HG03025 (cell line): ENCODE data around the gene FAM83D.
A peak's percentile ranks its signal among the peaks of the same experiment; 100 is the strongest.

Source experiments
- ATAC-seq: cut with Tn5 transposase; IDR thresholded peaks from one replicate; pipeline ENCODE4 v1.9.1; 2021; ENCODE audit warnings: mild to moderate bottlenecking, moderate library complexity; ENCODE audit not compliant: unreplicated experiment, low FRiP score

The FAM83D gene

DNA sequence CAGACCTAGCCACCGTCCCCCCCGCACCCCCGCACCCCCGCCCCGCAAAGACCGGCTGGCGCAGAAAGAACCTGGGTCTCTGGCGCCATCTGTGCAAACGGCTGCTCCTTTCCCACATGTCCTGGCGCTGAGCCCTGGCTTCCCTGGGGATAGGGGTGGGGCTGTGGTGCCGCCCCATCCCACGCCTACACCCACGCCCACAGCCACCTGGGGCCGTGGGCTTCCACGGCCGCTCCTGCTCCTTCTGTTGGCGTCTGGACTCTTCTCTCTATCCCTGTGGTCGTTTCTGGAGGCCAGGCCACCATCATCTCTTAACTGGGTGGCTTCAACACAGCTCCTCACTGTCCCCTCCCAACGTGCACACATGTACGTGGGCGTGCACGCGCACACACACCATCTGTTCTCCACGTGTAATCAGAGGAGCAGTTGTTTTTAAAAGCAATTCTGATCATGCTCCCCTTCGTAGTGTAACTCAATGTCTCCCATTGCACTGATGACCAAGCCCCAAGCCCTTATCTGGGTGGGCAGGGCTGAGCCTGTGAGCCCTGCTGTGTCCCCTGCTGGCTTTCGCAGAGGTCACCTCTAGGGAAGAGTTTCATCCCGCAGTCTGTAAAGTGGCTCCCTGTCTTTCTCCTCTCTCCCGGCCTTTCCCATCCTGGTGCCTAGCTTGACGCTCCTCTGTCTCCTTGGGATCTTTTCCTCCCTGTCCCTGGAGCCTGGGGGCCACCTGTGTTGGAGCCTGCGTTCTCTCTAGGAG lies 31.9 kb upstream of the FAM83D start:
- ATAC-seq: no peak

DNA sequence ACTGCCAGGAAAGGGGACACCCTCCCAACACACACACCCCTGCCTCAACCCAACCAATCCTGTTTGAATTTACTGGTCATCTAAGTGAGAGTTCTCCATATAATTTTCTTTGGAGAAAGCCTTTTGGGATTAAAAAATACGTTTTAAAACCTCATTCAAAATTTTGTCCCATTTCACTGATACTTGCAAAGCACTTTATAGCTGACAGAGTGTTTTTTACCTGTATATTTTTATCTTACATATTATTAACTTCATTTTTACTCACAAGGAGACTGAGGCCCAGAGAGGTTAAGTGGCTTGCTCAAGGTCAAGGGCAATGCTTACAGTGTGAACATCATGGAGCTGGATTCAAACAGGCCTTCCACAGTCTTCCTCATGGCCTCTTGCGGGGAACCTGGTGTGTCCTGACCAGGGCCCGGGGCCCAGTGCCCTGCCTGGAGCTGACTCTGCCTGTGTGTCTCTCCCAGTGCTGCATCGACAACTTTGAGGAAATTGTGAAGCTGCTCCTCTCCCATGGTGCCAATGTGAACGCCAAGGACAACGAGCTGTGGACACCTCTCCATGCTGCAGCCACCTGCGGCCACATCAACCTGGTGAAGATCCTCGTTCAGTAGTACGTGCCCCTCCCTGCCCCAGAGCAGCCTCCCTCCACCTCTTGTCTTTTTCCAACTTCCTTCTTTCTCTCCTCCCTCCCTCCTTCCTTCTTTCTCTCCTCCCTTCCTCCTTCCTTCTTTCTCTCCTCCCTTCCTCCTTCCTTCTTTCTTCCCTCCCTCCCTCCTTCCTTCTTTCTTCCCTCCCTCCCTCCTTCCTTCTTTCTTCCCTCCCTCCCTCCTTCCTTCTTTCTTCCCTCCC lies 30.9 kb upstream of the FAM83D start:
- ATAC-seq: no peak

DNA sequence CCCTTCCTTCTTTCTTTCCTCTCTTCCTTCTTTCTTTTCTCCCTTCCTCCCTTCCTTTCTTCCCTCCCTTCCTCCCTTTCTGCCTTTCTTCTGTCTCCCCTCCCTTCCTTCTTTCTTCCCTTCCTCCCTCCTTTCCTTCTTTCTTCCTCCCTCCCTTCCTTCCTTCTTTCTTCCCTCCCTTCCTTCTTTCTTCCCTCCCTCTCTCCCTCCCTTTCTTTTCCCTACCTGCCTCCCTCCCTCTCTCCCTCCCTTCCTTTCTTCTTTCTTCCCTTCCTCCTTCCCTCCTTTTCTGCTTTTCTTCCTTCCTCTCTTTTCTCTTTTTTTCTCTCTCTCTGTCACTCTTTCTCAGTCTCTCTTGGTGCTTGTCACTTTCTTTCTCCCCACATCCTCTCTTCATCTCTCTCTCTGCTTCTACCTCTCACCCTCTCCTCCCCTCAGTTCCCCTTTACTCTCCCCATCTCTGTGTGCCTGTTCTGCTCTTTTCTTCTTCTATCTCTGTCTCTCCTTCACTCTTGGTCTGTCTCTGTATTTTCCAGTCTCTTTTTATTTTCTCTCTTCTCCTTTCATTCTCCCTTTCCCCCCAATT lies 30.1 kb upstream of the FAM83D start:
- no peak for ATAC-seq

DNA sequence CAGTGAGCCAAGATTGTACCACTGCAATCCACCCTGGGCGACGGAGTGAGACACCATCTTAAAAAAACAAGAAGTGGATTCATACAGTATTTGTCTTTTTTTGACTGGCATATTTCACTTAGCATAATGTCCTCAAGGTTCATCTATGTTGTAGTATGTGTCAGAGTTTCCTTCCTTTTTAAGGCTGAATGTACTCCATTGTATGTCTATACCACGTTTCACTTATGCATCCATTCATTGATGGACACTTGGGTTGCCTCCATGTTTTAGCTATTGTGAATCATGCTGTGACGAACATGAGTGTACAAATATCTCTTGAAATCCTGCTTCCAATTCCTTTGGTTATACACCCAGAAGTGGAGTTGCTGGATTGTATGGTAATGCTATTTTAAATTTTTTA lies 28.9 kb upstream of the FAM83D start:
- no peak for ATAC-seq

GRCh38 chr20:38900606-38901005 lies 25.6 kb upstream of the FAM83D start:
- ATAC-seq: no peak

DNA sequence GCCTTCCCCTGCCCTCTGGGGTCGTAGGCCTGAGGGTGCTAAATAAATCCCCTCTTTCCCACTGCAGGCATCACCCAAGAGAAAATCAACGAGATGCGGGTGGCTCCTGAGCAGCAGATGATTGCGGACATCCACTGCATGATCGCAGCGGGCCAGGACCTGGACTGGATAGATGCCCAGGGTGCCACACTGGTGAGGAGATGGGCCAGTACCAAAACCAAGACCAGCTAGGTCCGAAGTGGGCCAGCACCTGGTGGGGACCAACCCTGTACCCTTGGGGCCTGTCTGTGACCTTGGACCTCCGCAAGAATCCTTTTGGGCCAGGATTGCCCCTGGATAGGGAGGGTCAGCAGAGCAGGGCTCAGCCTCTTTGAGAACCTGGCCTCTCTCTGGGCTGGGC lies 23.6 kb upstream of the FAM83D start:
- ATAC-seq: no peak

DNA sequence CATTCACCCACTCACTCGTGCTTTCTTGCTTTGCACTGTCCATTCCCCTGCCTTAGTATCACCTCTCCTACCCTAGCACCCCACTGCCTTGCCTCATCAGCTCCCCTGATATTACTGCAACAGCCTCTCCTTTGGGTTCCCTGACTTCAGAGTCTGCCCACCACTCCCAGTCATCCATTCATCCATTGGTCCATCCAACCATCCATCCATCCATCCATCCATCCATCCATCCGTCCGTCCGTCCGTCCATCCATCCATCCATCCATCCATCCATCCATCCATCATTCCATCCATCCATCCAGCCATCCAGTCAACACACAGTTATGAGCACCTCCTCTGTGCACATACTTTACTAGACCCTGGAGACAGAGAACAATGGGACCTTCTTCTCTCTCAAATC lies 22.9 kb upstream of the FAM83D start:
- ATAC-seq: no peak

GRCh38 chr20:38905375-38905774 lies 20.8 kb upstream of the FAM83D start:
- no peak for ATAC-seq

DNA sequence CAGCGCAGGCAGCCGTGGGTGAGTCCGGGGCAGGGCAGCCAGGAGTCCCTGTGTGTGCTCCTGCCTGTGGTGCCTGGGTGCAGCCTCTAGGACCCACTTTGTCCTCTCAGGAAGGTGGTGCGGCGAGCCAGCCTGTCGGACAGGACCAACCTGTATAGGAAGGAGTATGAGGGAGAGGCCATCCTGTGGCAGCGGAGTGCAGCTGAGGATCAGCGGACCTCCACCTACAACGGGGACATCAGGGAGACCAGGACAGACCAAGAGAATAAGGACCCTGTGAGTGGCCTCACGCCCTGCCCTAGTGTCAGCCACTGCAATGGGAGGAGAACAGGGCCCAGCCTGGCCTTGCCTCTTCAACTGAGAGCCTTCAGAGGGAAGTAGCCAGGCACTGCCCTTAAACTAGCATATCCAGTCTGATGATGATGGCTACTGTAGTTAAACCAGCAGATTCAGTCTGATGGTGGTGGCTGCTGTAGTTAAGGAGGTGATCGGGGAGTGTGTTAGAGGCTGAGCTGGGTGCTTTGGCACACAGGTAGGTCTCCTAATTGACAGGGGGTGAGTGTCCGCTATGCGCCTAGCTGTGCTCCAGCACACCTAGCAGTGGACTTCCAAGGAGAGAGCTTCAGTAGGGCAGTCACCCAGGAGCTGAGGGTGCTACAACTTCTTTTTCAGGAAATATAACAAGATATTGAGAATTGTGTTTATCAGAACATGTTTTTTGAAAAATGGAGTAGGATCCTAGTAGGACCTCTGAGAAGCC lies 18.1 kb upstream of the FAM83D start:
- ATAC-seq: no peak

- no peak for ATAC-seq
These were observed 10.9 kb upstream of the FAM83D start for GRCh38 chr20:38915355-38915754.

DNA sequence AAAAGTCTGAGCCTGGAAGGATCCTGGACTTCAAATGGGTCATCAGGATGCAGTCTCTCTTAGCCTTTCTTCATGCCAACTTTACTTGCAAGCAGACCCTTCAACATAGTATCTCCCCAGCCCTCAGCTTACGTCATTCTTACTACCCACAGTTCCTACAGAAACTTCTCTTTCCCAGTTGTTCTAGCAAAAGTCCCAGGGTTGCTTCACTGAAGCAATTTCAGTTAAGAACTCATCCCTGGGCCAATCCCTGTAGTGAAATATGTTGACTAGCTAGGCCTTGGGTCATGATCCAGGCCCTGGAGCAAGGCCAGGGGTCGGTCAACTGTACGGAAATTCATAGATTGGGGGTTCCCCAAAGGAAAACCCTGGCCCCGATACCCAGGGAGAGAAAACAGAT lies 8.6 kb upstream of the FAM83D start:
- no peak for ATAC-seq

- ATAC-seq: no peak
These were observed 8.0 kb upstream of the FAM83D start for GRCh38 chr20:38918172-38918571.

- ATAC-seq: no peak
These were observed 6.5 kb upstream of the FAM83D start for GRCh38 chr20:38919683-38920082.

GRCh38 chr20:38920411-38920810 lies 5.8 kb upstream of the FAM83D start:
- ATAC-seq: no peak

DNA sequence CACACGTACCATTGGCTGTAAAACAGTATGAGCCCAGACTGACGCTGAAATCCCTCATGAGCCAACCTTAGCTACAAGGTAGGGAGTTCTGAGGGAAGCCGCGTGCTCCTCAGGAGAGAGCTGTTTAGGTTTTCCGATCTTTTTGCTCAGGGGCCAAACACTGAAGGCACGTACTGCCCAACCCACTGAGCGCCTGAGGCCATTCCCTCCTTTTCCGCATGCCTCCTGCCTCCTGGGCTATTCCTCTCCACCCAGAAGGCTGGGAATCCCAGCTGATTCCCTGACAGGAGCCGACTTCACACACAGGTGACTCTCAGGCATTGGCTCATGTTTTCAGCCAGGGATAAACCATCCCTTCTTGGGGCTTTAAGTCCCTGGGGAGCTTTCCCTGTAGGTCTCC lies 5.4 kb upstream of the FAM83D start:
- no peak for ATAC-seq

GRCh38 chr20:38924718-38925117 lies 1.5 kb upstream of the FAM83D start:
- ATAC-seq: no peak

DNA sequence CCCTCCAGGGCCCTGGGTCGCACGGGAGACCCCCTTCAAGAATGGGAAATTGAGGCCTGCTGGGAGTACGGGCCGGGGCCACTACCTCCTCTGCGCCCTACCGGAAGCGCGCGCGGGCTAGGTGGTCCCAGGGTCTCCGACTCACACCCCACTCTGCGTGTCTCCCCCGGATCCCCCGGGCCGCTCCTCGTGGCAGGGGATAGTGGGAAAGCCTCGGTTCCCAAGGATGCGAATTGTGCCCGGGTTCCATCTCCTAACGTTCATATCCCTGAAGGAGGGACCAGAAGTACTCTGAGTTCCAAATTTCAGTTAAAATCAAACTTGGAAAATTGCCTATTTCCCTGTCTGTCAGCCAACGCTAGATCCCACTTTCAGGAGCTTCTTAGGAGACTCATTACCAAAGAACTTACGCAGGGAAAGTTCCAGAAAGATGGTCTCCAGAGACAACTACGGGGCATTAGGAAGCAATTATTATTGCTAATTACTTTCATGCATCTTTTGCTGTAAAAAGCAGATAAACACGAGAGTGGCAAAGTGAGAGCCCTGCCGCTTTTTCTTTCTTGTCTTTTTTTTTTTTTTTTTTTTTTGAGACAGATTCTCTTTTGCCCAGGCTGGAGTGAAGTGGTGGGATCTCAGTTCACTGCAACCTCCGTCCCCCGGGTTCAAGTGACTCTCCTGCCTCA lies 858 bp downstream of the FAM83D start:
- ATAC-seq: peak; percentile 5

DNA sequence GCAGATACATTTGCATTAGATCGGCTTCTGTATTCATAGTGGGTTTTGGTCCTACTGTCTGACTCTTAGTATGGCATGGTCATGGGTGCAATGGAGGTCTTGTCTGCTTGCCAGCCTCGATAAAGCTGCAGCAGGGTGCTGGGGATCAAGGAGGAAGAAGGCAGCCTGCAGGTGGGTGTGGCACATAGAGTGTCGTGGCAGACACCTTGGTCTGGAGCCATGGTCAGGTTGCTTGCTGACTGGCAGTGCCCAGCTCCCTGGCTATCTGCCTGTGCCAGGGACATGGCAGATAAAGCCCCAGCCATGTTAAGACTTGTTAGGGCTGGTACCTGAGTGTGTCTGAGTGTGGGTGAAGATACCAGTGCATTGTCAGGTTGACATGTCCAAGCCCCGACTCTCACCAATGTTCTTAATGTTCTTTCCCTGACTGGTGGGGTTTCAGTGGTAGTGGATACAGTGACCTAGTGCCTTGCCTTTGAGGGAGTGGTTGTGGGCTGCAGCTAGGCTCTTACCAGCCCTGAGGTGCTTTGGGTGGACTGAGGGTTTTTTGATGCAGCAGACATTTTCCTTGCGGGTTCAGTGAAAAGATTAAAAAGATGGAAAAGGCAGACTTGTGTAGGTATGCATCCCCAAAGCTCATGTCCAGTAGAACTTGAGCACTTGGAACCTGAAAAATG lies 1.8 kb downstream of the FAM83D start:
- no peak for ATAC-seq

- ATAC-seq: no peak
These were observed 4.0 kb downstream of the FAM83D start for GRCh38 chr20:38930242-38930569.

GRCh38 chr20:38931984-38932383 lies 5.8 kb downstream of the FAM83D start:
- no peak for ATAC-seq
